Fibroblast of pulmonary artery (primary cell): ENCODE measurements around the gene CTSF.
"Not testable (repeated sequence)": the region's sequence is repeated elsewhere in the genome, so short reads cannot be mapped to it uniquely, and the experiment has no call there.

Experiments
- DNase-seq: peaks from one replicate; pipeline ENCODE4 v3.0.0-alpha.2; 2010; ENCODE audit warnings: low read depth
- H3K4me3 ChIP-seq: replicated peaks from 2 replicates; pipeline ENCODE4 v1.5.1; 2011; ENCODE audit warnings: low read depth, mild to moderate bottlenecking, control low read depth, low read length, moderate library complexity
- TF ChIP-seq, protein P1 (sequence below): IDR thresholded peaks from 2 replicates; pipeline ENCODE4 v1.5.1; 2011; ENCODE audit warnings: mild to moderate bottlenecking, control low read depth, low read length, inconsistent platforms; ENCODE audit errors: missing control alignments

CTSF gene

GRCh38 chr11:66595245-66595904 lies 27.0 kb upstream of the CTSF start:
- TF ChIP-seq, protein P1, sequence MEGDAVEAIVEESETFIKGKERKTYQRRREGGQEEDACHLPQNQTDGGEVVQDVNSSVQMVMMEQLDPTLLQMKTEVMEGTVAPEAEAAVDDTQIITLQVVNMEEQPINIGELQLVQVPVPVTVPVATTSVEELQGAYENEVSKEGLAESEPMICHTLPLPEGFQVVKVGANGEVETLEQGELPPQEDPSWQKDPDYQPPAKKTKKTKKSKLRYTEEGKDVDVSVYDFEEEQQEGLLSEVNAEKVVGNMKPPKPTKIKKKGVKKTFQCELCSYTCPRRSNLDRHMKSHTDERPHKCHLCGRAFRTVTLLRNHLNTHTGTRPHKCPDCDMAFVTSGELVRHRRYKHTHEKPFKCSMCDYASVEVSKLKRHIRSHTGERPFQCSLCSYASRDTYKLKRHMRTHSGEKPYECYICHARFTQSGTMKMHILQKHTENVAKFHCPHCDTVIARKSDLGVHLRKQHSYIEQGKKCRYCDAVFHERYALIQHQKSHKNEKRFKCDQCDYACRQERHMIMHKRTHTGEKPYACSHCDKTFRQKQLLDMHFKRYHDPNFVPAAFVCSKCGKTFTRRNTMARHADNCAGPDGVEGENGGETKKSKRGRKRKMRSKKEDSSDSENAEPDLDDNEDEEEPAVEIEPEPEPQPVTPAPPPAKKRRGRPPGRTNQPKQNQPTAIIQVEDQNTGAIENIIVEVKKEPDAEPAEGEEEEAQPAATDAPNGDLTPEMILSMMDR, result no peak
- DNase-seq, result peak; percentile 94
- H3K4me3 ChIP-seq, result peak overlapping the region; percentile 13

DNA sequence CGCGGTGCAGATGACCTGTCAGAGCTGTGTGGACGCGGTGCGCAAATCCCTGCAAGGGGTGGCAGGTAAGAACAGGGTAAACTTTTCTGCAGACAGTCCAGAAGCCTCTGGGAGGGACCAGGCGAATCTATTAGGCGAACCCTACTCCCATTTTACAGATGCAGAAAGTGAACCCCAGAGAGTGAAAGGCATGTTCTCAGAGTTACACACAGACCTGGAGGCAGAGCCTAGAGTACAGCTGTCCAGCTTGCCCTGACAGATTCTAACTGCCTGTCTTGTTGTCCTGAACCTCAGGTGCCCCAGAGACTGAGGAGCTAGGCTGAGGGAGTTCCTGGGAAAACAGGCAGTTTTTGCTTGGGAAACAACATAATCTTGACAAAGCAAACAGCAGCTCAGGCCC lies 25.2 kb upstream of the CTSF start:
- DNase-seq, result no peak
- H3K4me3 ChIP-seq, result peak overlapping the region; percentile 84
- TF ChIP-seq, protein P1, result no peak

DNA sequence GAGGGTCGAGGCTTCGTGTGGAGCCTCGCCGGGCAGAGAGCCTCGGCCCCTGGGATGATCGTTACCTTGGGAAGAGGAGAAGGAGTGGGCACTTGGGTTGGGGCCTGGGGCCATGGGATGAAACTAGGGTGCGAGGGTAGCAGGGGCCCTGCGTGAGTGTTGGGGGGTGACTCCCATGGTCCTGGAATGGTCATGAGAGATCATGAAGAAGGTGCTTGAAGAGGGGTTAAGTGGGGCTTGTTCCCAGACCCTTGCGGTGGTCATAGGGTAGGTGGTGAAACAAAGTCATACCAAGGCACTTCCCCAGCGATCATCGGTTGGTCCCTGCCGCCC lies 24.9 kb upstream of the CTSF start:
- peak overlapping the region; percentile 84 for H3K4me3 ChIP-seq
- no peak for DNase-seq
- TF ChIP-seq, protein P1, result no peak

GRCh38 chr11:66592457-66593302 lies 24.3 kb upstream of the CTSF start, which contains the start of the genes CCDC87 and CCS:
CCDC87 (minus strand) TSS chr11:66593063; CDS start chr11:66593015, 48 bp downstream.
CCS (plus strand) TSS chr11:66593185; CDS start chr11:66593262, 77 bp downstream.
- peak within 1 kb of the TSS; percentile 84 for H3K4me3 ChIP-seq
- peak; percentile 96 for DNase-seq
- TF ChIP-seq, protein P1, result peak; percentile 56

DNA sequence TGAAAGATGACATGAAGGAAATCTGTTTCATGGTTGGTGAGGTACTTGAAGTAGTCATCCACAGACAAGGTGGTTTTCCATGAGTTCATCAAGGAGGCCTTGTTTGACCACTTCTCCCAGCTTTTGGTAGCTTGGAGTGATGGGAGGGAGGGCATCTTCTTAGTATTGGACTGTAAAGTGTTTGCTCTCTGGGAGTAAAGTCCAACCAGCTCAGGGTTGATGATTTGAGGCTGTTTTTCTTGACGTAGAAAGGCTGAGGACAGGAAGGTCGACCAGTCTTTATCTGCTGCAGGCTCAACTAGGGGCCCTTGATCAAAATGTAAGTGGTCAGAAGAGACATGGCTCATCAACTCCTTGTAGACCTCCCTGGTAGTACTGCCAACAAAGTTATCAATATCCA lies 22.8 kb upstream of the CTSF start:
- TF ChIP-seq, protein P1, result no peak
- no peak for DNase-seq
- no peak overlapping the region for H3K4me3 ChIP-seq

DNA sequence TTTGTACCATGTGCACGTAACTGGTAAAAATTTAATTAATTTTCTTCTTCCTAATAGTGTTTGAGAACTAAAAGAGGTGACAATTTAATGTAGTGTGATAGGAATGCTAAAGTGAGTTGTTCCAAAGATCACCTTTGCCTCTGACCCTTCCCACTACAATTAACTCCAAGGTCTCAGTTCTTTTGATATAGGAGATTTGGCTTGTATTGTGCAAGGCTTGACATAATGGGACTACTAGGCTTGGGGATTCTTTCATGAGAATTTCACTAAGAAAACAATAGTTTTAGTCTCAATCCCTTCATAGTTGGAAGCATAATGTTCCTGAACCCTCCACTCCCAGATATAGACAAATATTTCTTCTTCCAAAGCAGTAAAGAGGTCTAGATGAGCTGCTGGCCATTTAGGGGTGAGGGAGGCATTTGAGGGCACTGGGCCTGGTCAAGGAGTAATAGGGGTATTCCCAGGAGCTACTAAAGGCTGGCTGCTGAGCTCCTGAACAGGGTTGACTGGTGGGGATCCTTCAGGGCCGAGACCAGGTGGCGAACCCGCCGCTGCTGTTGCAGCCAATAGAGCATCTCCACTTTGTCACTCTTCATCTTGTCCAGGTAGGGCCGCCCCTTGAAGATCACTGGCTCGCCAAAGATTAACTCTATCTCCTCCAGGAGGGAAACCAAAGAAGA lies 21.7 kb upstream of the CTSF start:
- TF ChIP-seq, protein P1, result no peak
- H3K4me3 ChIP-seq, result no peak overlapping the region
- no peak for DNase-seq

DNA sequence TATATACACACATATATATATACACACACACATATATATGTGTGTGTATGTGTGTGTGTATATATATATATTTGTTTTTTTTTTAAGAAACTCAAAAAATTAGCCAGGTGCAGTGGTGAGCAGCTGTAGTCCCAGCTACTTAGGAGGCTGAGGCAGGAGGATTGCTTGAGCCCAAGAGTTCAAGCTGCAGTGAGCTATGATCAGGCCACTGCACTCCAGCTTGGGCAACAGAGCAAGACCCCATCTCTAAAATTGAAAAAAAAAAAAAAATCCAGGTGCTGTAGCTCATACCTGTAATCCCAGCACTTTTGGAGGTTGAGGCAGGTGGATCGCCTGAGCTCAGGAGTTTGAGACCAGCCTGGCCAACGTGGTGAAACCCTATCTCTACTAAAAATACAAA lies 20.9 kb upstream of the CTSF start:
- not testable (repeated sequence) for H3K4me3 ChIP-seq, DNase-seq
